ENCODE measurements around the gene TUBGCP3.

DNA sequence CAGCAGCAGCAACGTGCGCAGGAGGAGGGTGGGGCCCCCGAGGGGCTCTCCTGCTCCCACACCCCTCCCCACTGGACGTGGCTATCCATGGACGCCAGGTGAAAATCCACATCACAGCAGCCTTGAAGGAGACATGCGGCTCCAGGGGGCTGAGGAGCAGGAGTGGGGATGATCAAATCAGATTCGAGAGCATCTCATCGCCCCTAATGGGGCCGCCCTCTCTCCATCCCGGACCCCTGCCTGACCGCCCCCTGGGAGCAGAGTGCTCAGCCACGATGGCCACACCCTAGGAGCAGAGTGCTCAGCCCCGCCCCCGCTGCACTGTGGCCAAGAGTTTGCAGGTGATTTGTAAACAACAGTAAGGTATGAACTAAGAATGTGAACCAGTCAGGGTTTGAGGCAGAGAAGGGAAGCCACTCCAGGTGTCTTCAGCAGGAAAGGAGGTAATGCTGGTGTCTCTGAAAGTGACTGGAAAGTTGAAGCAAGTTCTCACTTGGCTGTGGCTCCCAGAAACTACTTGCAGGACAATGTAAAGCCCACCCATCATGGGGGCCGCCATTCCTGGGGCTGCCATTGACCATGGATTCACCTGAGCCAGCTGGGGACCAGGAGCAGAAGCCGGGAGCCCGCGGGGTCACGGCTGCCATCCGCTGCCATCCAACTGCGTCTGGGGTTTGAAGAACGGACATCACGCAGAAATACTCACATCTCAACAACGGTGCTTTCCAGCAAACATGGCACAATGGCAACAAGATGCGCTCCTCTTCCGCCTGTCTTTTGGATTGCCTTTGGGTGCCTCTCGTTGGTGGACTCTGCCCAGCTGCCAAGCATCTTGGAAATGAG is 140.0 kb downstream of the TUBGCP3 start:
- no peak for TF ChIP-seq CTCF (IDR thresholded peaks at IDR 0.05)
- no peak for TF ChIP-seq POLR2AphosphoS5 (IDR thresholded peaks at IDR 0.05)
